MV-4-11 (cell line): ENCODE data around the gene TMEM245.

ENCODE experiments used
- DNase-seq: peaks from one replicate; lab custom pipeline; 2025; lab: John Stamatoyannopoulos, UW

TMEM245 gene

GRCh38 chr9:109119439-109120203, at the start of gene TMEM245:
TMEM245 (minus strand) TSS chr9:109119947; CDS start chr9:109119913, 34 bp downstream.
- peak; percentile 99 for DNase-seq

GRCh38 chr9:109168170-109168569, 48.4 kb upstream of the TMEM245 start:
- peak; percentile 30 for DNase-seq

GRCh38 chr9:109167716-109168115, 48.0 kb upstream of the TMEM245 start:
- no peak for DNase-seq

- no peak for DNase-seq
Measured at GRCh38 chr9:109166771-109167601, 47.2 kb upstream of the TMEM245 start, which contains the start of gene FRRS1L. FRRS1L (minus strand) TSS chr9:109167249; CDS start chr9:109167138, 111 bp downstream.

- DNase-seq, result no peak
Measured at GRCh38 chr9:109166171-109166770, 46.5 kb upstream of the TMEM245 start.

- peak; percentile 88 for DNase-seq
Measured at GRCh38 chr9:109164042-109164441, 44.3 kb upstream of the TMEM245 start.

- DNase-seq, result no peak
Measured at GRCh38 chr9:109163194-109163593, 43.4 kb upstream of the TMEM245 start.

GRCh38 chr9:109162677-109163076, 42.9 kb upstream of the TMEM245 start:
- no peak for DNase-seq

GRCh38 chr9:109161471-109161870, 41.7 kb upstream of the TMEM245 start:
- peak; percentile 23 for DNase-seq

GRCh38 chr9:109159583-109159982, 39.8 kb upstream of the TMEM245 start:
- DNase-seq, result no peak

- no peak for DNase-seq
Measured at GRCh38 chr9:109158651-109159050, 38.9 kb upstream of the TMEM245 start.

- DNase-seq, result no peak
Measured at GRCh38 chr9:109156708-109157107, 37.0 kb upstream of the TMEM245 start.

- no peak for DNase-seq
Measured at GRCh38 chr9:109150925-109151545, 31.3 kb upstream of the TMEM245 start.

- DNase-seq, result no peak
Measured at GRCh38 chr9:109149722-109150121, 30.0 kb upstream of the TMEM245 start.

GRCh38 chr9:109149089-109149488, 29.3 kb upstream of the TMEM245 start:
- DNase-seq, result no peak

GRCh38 chr9:109145051-109145450, 25.3 kb upstream of the TMEM245 start:
- no peak for DNase-seq

- DNase-seq, result peak; percentile 78
Measured at GRCh38 chr9:109143881-109144562, 24.3 kb upstream of the TMEM245 start.

GRCh38 chr9:109141375-109141774, 21.6 kb upstream of the TMEM245 start:
- no peak for DNase-seq

- DNase-seq, result no peak
Measured at GRCh38 chr9:109139851-109140250, 20.1 kb upstream of the TMEM245 start.

GRCh38 chr9:109138421-109138820, 18.7 kb upstream of the TMEM245 start:
- no peak for DNase-seq

GRCh38 chr9:109134167-109134578, 14.4 kb upstream of the TMEM245 start:
- DNase-seq, result no peak

- DNase-seq, result no peak
Measured at GRCh38 chr9:109133533-109133932, 13.8 kb upstream of the TMEM245 start.
